A673 (cell line): Measurements from ENCODE around the gene NUDT14. TPM values are rescaled to one million over a fixed set of nuclear protein-coding genes. Genes with fewer than 3 reads are reported as not detected.

Experiments used
- BruUV-seq: library from RNA; stranded (reverse); fragments of 400-500 nt; replicated peaks from 2 replicates; lab custom pipeline; 2021; lab: Mats Ljungman, UMichigan
- CTCF ChIA-PET: fragments of 300-600 bp; sonication (Branson Sonifier 250); formaldehyde crosslinking; loops from one replicate; lab custom pipeline; 2022; ENCODE audit warnings: antibody characterized with exemption; lab: Charles Lee
- POLR2A ChIA-PET: fragments of 300-600 bp; sonication (Branson Sonifier 250); formaldehyde crosslinking; loops from one replicate; lab custom pipeline; 2022; ENCODE audit warnings: antibody characterized with exemption; ENCODE audit not compliant: low non-redundant PET; lab: Charles Lee
- DNase-seq: peaks from one replicate; pipeline ENCODE4 v3.0.0-alpha.2; 2015; ENCODE audit warnings: low spot score
- H3K27ac ChIP-seq: fragments of 200-600 bp; sonication (generic); 2 replicates; pipeline ENCODE4 v1.5.1; 2016; ENCODE audit warnings: mixed run types, low read depth, mild to moderate bottlenecking, mixed read lengths, antibody characterized with exemption, low read length; ENCODE audit not compliant: poor library complexity, severe bottlenecking
- H3K27me3 ChIP-seq: fragments of 200-600 bp; sonication (generic); replicated peaks from 2 replicates; pipeline ENCODE4 v1.6.1; 2017; ENCODE audit warnings: mixed run types, low read depth, mild to moderate bottlenecking, mixed read lengths, antibody characterized with exemption, low read length; ENCODE audit not compliant: insufficient read depth, poor library complexity
- H3K36me3 ChIP-seq: fragments of 200-600 bp; sonication (generic); 2 replicates; pipeline ENCODE4 v1.6.1; 2016; ENCODE audit warnings: mixed run types, mild to moderate bottlenecking, mixed read lengths, antibody characterized with exemption, low read length; ENCODE audit not compliant: insufficient read depth, poor library complexity, severe bottlenecking
- H3K4me1 ChIP-seq: fragments of 200-600 bp; sonication (generic); 2 replicates; pipeline ENCODE4 v1.6.1; 2017; ENCODE audit warnings: mixed run types, mild to moderate bottlenecking, mixed read lengths, antibody characterized with exemption, low read length; ENCODE audit not compliant: insufficient read depth, poor library complexity, severe bottlenecking
- H3K4me3 ChIP-seq: fragments of 200-600 bp; sonication (generic); 2 replicates; pipeline ENCODE4 v1.5.1; 2016; ENCODE audit warnings: low read depth, mixed run types, mild to moderate bottlenecking, mixed read lengths, low read length; ENCODE audit not compliant: poor library complexity, severe bottlenecking
- H3K9me3 ChIP-seq: fragments of 200-600 bp; sonication (generic); 2 replicates; pipeline ENCODE4 v1.6.1; 2016; ENCODE audit warnings: mixed run types, low read depth, mild to moderate bottlenecking, mixed read lengths, antibody characterized with exemption, low read length; ENCODE audit not compliant: poor library complexity, severe bottlenecking
- EZH2 ChIP-seq: fragments of 200-600 bp; sonication (generic); IDR thresholded peaks from 2 replicates; pipeline ENCODE4 v1.6.1; 2017; ENCODE audit warnings: borderline replicate concordance, low read depth, mild to moderate bottlenecking, mixed read lengths, antibody characterized with exemption, low read length; ENCODE audit not compliant: poor library complexity, severe bottlenecking
- intact Hi-C: fragments of 100-400 bp; cut with micrococcal nuclease; formaldehyde crosslinking; loops from one replicate; pipeline ENCODE4 v1.10.0; 2022; ENCODE audit not compliant: unreplicated experiment
- total RNA-seq: library from RNA; stranded (reverse); gene quantifications from 2 replicates; pipeline ENCODE4 v1.2.3, GENCODE V29; 2021
- TF ChIP-seq, protein P1 (sequence below): fragments of 300-800, 200-600 bp; sonication (generic); conservative IDR thresholded peaks from 2 replicates; pipeline ENCODE4 v1.5.1; 2017; ENCODE audit warnings: low read depth, mild to moderate bottlenecking, antibody characterized with exemption, low read length, moderate library complexity, mixed read lengths

Gene NUDT14
- total RNA-seq, 1 experiment from 2014 or later: 30.8 TPM

DNA sequence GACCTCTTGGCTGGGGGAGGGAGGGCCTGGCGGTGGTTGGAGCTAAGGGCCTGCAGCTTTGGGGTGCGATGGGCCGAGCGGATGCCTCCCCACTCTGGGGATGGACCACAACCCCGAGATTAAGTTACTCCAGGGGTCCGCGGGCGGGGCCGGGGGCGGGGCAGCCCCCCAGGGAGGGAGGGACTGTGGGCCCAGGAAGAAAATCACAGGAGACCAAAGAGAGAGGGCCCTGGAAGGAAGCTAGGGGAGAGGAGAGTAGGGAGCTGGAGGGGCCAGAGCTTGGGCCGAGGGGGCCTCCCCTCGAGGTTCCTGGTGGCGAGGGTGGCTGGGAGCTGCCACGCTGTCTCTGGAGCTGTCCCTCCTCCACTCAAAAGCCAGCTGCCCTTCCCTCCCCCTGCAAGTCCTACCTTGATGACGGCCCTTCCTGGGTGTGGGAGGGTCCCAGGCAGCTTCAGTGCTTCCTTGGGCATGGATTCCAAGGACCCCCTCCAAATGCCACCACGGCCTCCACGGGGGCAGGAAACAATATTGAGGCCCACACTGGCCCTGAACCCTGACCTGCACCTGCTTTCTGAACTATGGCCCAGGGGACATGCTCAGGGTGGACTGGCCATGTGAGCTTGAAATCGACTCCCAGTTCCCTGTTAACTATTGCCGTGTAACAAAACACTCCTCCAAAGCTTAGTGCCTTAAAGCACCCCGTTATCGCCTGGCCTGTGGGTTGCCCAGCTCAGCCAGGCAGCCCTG lies 610 bp upstream of the NUDT14 start:
- POLR2A ChIA-PET: interaction anchor here (0.6 kb wide), 1 partner anchor 347 kb away, joined by 3 read pairs; no protein-coding TSS in a partner anchor

DNA sequence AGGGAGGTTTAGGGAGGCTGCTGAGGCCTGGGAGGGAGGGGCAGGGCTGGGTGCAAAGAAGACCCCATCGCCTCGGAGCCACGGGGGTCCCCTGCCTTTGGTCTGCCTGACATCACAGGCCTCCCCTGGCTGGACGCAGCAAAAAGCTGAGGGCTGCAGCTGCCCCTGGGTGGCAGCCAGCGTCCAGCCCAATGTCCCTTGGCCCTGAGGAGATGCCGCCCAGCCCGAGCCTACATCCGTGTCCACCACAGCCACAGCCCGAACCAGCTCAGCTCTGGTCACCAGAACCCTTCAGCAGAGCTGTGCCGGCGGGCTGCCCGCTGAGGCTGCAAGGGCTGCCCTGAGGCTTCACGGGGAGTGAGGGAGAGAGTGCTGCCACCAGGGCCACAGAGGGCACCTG lies 1.9 kb downstream of the NUDT14 start:
- Histone ChIP-seq H3K4me1 (peaks cover 17% of the 10 kb centered on the region), H3K27me3 (no peaks in the 10 kb centered on the region), H3K4me3 (no peak overlapping the region), H3K9me3 (no peaks in the 10 kb centered on the region), H3K36me3 (no peaks in the 10 kb centered on the region), H3K27ac (no peak overlapping the region)
- CTCF ChIA-PET: no interaction called here
- TF ChIP-seq, protein P1, sequence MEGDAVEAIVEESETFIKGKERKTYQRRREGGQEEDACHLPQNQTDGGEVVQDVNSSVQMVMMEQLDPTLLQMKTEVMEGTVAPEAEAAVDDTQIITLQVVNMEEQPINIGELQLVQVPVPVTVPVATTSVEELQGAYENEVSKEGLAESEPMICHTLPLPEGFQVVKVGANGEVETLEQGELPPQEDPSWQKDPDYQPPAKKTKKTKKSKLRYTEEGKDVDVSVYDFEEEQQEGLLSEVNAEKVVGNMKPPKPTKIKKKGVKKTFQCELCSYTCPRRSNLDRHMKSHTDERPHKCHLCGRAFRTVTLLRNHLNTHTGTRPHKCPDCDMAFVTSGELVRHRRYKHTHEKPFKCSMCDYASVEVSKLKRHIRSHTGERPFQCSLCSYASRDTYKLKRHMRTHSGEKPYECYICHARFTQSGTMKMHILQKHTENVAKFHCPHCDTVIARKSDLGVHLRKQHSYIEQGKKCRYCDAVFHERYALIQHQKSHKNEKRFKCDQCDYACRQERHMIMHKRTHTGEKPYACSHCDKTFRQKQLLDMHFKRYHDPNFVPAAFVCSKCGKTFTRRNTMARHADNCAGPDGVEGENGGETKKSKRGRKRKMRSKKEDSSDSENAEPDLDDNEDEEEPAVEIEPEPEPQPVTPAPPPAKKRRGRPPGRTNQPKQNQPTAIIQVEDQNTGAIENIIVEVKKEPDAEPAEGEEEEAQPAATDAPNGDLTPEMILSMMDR: no peak
- no peak for TF ChIP-seq EZH2
- intact Hi-C loops: no loop called here
- no peak for DNase-seq
- BruUV-seq: no TSS peak
- POLR2A ChIA-PET: no interaction called here

More for the DNA sequence above, 610 bp upstream of the NUDT14 start:
- DNase-seq: no peak
- Histone ChIP-seq H3K4me3 (peak overlapping the region; percentile 63), H3K27me3 (no peaks in the 10 kb centered on the region), H3K4me1 (peaks cover 5% of the 10 kb centered on the region), H3K9me3 (no peaks in the 10 kb centered on the region), H3K27ac (no peak overlapping the region), H3K36me3 (no peaks in the 10 kb centered on the region)
- TF ChIP-seq, protein P1: no peak
- TF ChIP-seq EZH2: no peak
- CTCF ChIA-PET: interaction anchor here (1.1 kb wide), 1 partner anchor 346 kb away, joined by 3 read pairs; no protein-coding TSS in a partner anchor
- intact Hi-C loops: no loop called here
- BruUV-seq: no TSS peak

DNA sequence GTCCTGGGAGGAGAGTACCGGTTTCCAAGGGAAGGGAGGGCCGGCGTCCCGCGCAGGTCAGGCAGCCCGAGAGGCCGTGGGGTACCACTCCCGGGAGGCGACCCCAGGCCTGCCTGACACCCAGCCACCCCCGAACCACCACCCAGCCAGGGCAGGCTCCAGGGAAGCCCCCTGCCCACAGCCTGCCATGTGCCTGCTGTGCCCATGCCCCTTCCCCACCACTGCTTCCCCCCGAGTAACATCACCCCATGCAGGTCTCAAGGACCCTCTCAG lies 2.3 kb downstream of the NUDT14 start:
- Histone ChIP-seq H3K9me3 (no peaks in the 10 kb centered on the region), H3K27ac (no peak overlapping the region), H3K4me3 (no peak overlapping the region), H3K27me3 (no peaks in the 10 kb centered on the region), H3K4me1 (peaks cover 17% of the 10 kb centered on the region), H3K36me3 (no peaks in the 10 kb centered on the region)
- no TSS peak for BruUV-seq
- CTCF ChIA-PET: no interaction called here
- POLR2A ChIA-PET: no interaction called here
- intact Hi-C loops: no loop called here
- DNase-seq: no peak
- TF ChIP-seq, protein P1: no peak
- no peak for TF ChIP-seq EZH2
